ENCODE measurements around the gene ADAMTS8. TPM values are rescaled to one million over a fixed set of nuclear protein-coding genes. Genes with fewer than 3 reads are reported as not detected.
A peak's percentile ranks its signal among the peaks of the same experiment; 100 is the strongest.

ADAMTS8 gene
- total RNA-seq, 4 donors from 2014 or later, result 23.5 to 55.5 (median 29.8) TPM

- peaks cover 12 to 58% (median 47%) of the 10 kb centered on the region in 4 donors for H3K4me1 ChIP-seq
- no peaks in the 10 kb centered on the region for H3K9me3 ChIP-seq
- peak overlapping the region; percentile 75 to 80 (median 76) for H3K27ac ChIP-seq (replicated peaks in 1 of 4)
- H3K36me3 ChIP-seq, result peaks cover 0 to 12% (median 6%) of the 10 kb centered on the region in 4 donors
- 71% methylated on average over 2 of the region's 5 CpGs for WGBS
- no peaks in the 10 kb centered on the region for H3K27me3 ChIP-seq
- no peak overlapping the region for H3K4me3 ChIP-seq
- intact Hi-C loops (cut with DNase I), result no loop called here
- TF ChIP-seq POLR2A (IDR thresholded peaks at IDR 0.05; ENCODE audit: low read depth), result no peak
- no peak for TF ChIP-seq CTCF (IDR thresholded peaks at IDR 0.05)
- TF ChIP-seq POLR2AphosphoS5 (IDR thresholded peaks at IDR 0.05), result no peak
- TF ChIP-seq EP300 (IDR thresholded peaks at IDR 0.05), result no peak
- DNase-seq (ENCODE audit: extremely low spot score), result no peak
These were observed 10.2 kb downstream of the ADAMTS8 start for GRCh38 chr11:130418210-130418609.

- H3K9me3 ChIP-seq, result no peaks in the 10 kb centered on the region
- no peaks in the 10 kb centered on the region for H3K27me3 ChIP-seq
- no peak overlapping the region for H3K4me3 ChIP-seq
- peaks cover 12 to 63% (median 50%) of the 10 kb centered on the region in 4 donors for H3K4me1 ChIP-seq
- WGBS, result 100% methylated on average over 8 of the region's 11 CpGs
- intact Hi-C loops (cut with DNase I), result no loop called here
- peaks cover 0 to 12% (median 6%) of the 10 kb centered on the region in 4 donors for H3K36me3 ChIP-seq
- H3K27ac ChIP-seq (replicated peaks in 1 of 4), result no peak overlapping the region
- no peak for TF ChIP-seq CTCF (IDR thresholded peaks at IDR 0.05)
- TF ChIP-seq EP300 (IDR thresholded peaks at IDR 0.05), result no peak
- TF ChIP-seq POLR2A (IDR thresholded peaks at IDR 0.05; ENCODE audit: low read depth), result no peak
- TF ChIP-seq POLR2AphosphoS5 (IDR thresholded peaks at IDR 0.05), result no peak
- no peak for DNase-seq (ENCODE audit: extremely low spot score)
These were observed 11.5 kb downstream of the ADAMTS8 start for GRCh38 chr11:130416906-130417305.

- H3K4me1 ChIP-seq, result peaks cover 12 to 59% (median 47%) of the 10 kb centered on the region in 4 donors
- 76% methylated on average over 12 of the region's 12 CpGs for WGBS
- intact Hi-C loops (cut with DNase I), result no loop called here
- peaks cover 0 to 12% (median 6%) of the 10 kb centered on the region in 4 donors for H3K36me3 ChIP-seq
- H3K9me3 ChIP-seq, result no peaks in the 10 kb centered on the region
- H3K27ac ChIP-seq (replicated peaks in 1 of 4), result no peak overlapping the region
- no peak overlapping the region for H3K4me3 ChIP-seq
- DNase-seq (ENCODE audit: extremely low spot score), result no peak
- no peaks in the 10 kb centered on the region for H3K27me3 ChIP-seq
- no peak for TF ChIP-seq CTCF (IDR thresholded peaks at IDR 0.05)
These were observed 11.9 kb downstream of the ADAMTS8 start for GRCh38 chr11:130416530-130416882.

- WGBS, result 88% methylated on average over 37 of the region's 37 CpGs
These were observed 12.5 kb downstream of the ADAMTS8 start for GRCh38 chr11:130415731-130416529.

More at GRCh38 chr11:130415731-130416529, 12.5 kb downstream of the ADAMTS8 start:
- Histone ChIP-seq H3K4me3 (no peak overlapping the region), H3K27me3 (no peaks in the 10 kb centered on the region), H3K36me3 (peaks cover 0 to 12% (median 6%) of the 10 kb centered on the region in 4 donors), H3K27ac (replicated peaks in 1 of 4) (no peak overlapping the region), H3K4me1 (peaks cover 8 to 53% (median 41%) of the 10 kb centered on the region in 4 donors), H3K9me3 (no peaks in the 10 kb centered on the region)
- no peak for DNase-seq (ENCODE audit: extremely low spot score)
- intact Hi-C loops (cut with DNase I), result no loop called here
- no peak for TF ChIP-seq EP300 (IDR thresholded peaks at IDR 0.05)
- TF ChIP-seq POLR2AphosphoS5 (IDR thresholded peaks at IDR 0.05), result no peak
- TF ChIP-seq POLR2A (IDR thresholded peaks at IDR 0.05; ENCODE audit: low read depth), result no peak
- no peak for TF ChIP-seq CTCF (IDR thresholded peaks at IDR 0.05)

Measured in esophagus muscularis mucosa (tissue), 4 donors.